HTR-8/SVneo (cell line): ENCODE measurements around the gene RHO.
"Not testable (repeated sequence)": the region's sequence is repeated elsewhere in the genome, so short reads cannot be mapped to it uniquely, and the experiment has no call there.

Source experiments
- DNase-seq: peaks from one replicate; pipeline ENCODE4 v3.0.0; 2011; ENCODE audit warnings: low spot score, mixed read lengths; ENCODE audit not compliant: insufficient read length
- FAIRE-seq: peaks from 2 replicates; lab custom pipeline; 2011; peaks lifted over from hg19 to GRCh38; lab: Jason Lieb, UNC

The RHO gene

DNA sequence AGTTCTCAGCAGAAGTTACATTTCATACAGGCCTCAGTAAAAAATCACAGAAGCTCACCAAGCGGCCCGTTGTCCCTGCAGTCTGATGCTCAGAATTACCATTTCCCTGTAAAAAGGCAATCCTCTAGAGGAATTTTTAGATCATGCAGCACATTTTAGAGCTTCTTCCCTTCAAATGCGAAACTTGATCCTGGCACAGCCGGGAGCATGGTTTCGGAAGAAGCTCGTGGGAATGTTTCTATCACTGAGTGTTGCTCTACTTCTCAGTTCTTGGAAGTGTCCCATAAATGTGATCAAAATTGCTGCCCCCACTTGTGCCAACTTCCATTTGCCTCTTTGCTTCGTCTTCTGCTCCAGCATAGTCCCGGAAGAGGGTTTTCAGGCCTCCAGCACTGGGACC is 10.8 kb downstream of the RHO start:
- no peak for DNase-seq
- FAIRE-seq = no peak

DNA sequence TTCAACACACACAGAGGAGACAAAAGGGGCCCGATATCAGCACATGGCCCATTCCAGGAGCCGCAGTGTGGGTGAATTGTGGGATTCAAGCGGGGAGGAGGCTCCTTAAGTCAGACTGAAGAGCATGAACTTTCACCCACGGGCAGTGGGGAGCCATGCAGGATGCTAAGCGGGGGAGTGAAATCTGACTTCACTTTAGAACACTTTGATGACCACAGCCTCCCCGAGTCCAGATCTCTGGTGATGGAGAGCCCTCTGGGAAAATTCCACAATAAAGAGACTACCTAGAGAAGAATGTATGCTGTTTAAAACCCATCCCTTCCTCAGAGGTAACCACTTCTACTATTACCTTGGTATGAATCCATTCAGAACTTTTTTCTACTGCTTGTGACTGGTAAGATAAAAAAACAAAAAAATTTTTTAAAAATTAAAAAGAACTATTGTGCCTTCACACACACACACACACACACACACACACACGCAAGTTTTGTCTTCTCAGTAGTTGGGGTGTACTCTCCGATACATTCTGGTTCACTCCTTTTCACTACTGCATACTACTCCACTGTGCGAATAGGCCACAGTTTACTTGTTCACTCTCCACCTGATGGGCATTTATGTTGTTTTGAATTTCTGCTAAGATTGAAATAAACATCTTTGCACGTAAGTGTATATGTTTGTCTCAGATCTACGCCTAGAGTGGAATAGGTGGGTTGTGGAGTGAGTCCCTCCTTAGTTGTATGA is 12.5 kb downstream of the RHO start:
- FAIRE-seq = no peak
- no peak for DNase-seq

DNA sequence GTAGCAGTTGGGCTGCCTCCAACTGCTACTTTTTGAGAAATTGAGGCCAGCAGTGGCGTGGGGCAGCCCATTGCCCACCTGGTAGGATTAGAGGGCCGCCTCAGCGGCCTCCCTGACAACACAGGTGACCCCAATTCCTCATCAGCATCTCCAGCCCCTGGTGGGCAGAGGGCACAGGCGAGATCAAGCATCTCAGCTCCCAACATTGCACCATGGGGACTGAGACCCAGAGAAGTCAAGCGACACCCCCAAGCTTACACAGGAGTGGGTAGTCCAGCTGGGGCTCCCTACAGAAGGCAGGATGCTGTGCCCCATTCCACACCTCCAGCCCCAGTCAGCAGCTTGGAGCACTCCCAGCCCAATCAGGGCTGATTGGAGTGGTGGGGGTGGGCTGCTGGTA is 14.3 kb downstream of the RHO start:
- FAIRE-seq = no peak
- DNase-seq = no peak

DNA sequence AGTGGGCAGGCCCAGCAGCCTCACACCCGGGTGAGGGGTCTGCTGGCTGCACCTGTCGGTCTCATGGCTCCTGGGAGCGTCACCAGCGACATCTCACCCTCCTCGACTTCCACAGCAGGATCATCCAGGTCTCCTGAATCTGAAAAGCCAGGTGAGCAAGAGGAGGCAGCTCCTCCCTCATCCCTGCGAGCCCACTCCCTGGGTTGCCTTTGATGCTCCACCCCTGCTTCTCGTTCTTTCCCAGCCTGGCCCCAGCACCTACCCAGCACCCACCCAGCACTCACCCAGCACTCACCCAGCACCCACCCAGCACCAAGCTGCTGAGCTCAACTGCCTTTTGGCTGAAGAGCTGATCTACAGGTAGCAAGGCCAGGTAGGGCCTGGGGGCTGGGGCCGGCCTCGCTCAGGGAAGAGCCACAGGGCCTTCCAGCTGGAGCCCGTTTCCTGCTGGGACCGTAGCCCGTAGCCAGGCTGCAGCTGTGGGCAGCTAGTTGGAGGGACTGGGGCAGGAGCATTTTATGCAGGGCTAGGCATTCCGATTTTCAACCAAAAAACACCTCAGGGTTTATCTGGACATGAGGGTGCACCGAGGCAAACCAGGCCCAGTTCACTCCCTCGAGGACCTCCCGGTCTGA is 14.8 kb downstream of the RHO start, which contains the start of gene H1-8:
Gene H1-8, plus strand, starts transcription at position 20 of the 635 bp plus-strand sequence. Its CDS starts 44 bp downstream, at position 64.
- no peak for FAIRE-seq

DNA sequence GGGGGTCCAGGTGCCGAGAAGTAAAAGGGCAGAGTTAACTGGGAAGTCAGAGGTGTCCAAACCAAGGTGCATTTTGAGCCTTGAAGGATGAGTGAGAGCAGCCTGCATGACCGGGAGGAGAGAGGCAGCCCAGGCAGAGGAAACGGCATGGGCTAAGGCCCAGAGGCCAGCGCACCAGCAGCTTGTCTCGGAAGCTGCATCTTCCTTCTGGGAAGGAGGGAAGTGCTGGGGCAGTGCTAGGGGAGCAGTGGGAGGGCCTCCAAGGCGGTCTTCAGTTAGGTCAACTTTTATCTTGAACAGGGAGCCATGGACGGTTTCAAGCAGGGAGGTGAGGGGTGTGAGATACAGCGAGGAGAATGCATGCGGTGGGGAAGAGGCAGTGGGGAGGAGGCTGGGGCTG is 15.6 kb downstream of the RHO start:
- DNase-seq (no peak), FAIRE-seq (no peak)

More for the DNA sequence above, 14.8 kb downstream of the RHO start, which contains the start of gene H1-8:
- DNase-seq = no peak

DNA sequence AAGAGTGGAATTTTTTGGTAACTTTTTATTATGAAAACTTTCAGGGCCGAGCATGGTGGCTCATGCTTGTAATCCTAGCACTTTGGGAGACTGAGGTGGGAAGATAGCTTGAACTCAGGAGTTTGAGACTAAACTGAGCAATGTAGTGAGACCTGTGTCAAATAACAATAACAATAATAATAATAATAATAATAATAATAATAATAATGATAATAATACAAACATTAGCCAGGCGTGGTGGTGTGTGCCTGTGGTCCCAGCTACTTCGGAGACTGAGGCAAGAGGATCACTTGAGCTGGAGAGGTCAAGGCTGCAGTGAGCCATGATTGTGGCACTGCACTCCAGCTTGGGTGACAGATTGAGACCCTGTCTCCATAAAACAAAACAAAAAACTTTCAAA is 17.5 kb downstream of the RHO start:
- FAIRE-seq, DNase-seq: not testable (repeated sequence)

DNA sequence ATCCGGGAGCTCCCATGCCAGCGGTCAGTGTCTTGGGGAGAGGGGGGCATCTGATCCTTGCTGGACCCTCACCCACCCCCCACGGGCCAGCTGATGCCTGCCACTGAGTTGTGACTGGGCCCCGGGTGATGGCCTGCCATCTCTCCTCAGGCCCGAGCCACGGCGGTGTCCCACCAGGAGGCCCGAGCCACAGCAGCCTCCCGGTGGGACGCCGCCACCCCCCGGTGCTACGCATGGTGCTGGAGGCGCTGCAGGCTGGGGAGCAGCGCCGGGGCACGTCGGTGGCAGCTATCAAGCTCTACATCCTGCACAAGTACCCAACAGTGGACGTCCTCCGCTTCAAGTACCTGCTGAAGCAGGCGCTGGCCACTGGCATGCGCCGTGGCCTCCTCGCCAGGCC is 18.8 kb downstream of the RHO start:
- DNase-seq (no peak), FAIRE-seq (no peak)

- DNase-seq = no peak
- FAIRE-seq = no peak
Measured at GRCh38 chr3:129548104-129548965, 19.9 kb downstream of the RHO start.

- peak; percentile 64 for DNase-seq
- FAIRE-seq = no peak
Measured at GRCh38 chr3:129549006-129549800, 20.8 kb downstream of the RHO start.

DNA sequence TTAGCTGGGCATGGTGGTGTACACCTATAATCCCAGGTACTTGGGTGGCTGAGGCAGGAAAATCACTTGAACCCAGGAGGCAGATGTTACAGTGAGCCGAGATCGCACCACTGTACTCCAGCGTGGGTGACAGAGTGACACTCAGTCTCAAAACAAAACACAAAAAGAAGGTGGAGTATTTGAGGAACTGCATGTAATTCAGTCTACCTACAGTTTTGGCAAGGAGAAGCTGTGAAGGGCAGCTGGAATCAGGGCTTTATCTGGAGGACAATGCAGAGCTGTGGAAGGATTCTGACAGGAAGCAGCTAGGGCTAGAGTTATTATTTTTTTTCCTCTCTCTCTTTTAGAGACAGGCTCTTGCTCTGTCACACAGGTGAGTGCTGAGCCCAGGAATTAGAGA is 21.4 kb downstream of the RHO start:
- DNase-seq = no peak
- FAIRE-seq = no peak

- peak; percentile 36 for FAIRE-seq
- DNase-seq = no peak
Measured at GRCh38 chr3:129552287-129553050, 24.0 kb downstream of the RHO start.

DNA sequence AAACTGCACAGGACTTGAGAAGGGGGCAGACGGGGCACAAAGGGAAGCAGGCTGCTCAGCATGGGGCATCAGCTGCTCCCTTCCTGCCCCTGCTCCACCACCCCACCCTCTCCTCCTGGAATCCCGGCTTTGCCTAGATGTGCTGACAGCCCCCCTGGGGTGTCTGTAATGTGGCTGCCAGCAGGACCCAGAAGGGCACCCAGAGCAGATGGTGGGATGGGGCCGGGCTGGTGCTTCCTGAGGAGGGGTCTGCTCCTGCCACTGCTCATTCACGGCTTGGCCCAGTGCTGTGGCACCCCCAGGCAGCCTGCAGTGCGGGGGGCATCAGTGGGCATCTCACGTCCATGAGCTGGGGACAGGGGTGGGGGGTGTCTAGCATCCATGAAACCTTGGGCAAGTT is 24.7 kb downstream of the RHO start:
- no peak for FAIRE-seq
- DNase-seq = no peak

DNA sequence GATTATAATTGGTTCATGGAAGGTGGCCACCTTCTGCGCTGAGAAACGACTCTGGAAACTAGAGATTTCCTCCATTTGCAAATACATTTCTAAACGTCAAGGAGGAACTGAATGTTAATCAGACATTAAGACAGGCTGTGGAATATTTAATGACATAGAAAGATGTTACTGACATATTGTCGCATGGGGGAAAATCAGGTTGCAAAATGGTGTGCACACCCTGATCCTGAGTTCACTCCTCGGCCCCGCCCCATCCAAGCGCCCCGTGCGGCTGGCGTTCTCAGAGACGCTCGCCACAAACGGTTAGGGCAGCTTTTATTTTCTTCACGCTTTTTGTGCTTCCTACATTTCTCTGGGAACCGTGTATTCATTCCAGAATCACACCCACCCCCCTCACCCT is 25.3 kb downstream of the RHO start:
- DNase-seq = no peak
- FAIRE-seq = no peak

- DNase-seq (no peak), FAIRE-seq (no peak)
Measured at GRCh38 chr3:129554356-129555152, 26.1 kb downstream of the RHO start.

DNA sequence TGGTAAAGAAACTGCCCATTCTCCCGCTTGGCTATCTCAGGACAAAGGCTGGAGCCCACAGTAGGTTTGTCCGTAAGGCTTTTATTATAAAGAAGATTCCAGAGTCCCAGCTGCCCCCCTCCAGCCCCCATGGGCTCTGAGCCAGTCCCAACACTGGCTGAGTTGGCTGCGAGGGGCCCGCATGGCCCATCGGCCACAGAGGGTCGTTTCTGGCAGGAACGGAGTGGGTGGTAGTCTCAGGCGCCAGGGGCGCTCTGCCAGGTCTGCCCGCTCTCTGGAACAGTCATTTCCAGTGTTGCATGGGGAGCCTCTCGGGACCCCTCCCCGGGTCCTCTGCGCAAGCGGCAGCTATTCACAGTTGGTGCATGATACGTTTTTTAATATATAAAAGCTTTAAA is 26.7 kb downstream of the RHO start:
- no peak for DNase-seq
- no peak for FAIRE-seq

DNA sequence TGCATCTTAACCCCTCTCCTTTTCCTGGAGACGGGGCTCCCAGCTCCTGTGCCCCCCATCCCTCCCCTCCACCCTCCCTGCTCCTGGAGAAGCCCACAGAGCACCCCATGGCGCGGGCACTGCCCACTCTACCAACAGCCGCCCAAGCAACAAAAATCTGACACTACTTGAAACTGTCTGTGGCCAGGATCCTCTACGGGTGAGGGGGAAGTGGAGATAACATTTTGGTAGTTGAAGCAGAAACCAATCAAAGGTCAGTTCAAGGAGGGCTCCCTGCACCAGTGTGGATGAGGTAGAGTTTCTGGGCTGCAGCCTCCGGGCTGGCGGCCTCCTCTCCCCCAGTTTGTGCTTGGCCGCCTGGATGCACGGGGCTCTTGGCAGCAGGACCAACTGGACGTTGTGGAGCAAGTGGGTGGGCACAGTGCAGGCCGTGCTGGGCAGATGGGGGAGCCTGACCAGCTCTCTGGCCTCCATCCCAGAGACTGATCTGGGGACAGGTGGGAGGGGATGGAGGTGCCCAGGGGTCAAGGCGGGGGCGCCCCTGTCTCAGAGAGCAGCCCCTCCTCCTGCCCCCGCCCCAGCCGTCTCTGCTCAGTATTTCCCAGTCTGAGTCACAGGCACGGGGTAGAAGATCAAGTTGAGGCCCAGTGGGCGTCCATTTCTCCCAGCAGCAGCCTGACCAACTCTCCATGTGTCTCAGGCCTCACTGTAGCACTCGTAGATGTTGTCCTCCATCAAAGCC is 27.3 kb downstream of the RHO start:
- no peak for DNase-seq
- no peak for FAIRE-seq

DNA sequence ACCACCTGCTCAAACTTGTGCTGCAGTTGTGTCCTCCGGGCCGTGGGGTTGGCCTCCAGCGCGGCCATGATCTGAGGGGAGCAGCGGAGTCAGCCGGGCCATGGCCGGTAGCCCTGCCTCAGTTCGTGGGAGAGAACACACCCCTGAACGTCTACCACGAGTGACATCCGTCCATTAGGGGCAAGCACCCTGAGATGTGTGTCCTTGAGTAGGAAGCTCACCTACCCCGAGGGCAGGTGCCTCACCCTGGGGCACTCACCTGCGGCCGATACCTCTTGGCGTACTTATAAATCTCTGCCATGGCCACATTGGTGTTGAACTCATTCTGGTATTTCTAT is 27.9 kb downstream of the RHO start:
- DNase-seq = no peak
- no peak for FAIRE-seq

- DNase-seq (no peak), FAIRE-seq (no peak)
Measured at GRCh38 chr3:129556890-129557547, 28.6 kb downstream of the RHO start.
